A549 (cell line): ENCODE results near the gene ST6GALNAC4. TPM values are rescaled to one million over a fixed set of nuclear protein-coding genes. Genes with fewer than 3 reads are reported as not detected.

Experiments
- ATAC-seq, 2 experiments: fragments of 200-7000 bp in 1 of 2; fragments of >200 bp in 1 of 2; cut with Nextera tagmentation in 1 of 2; cut with Tn5 transposase in 1 of 2; 3 replicates each; pipeline versions ENCODE4 v1.8.0 to v1.9.1; 2018 to 2020; ENCODE audit warnings: mild to moderate bottlenecking in 1 of 2, moderate library complexity in 1 of 2
- CTCF ChIA-PET: fragments of 300-600 bp; sonication (Branson Sonifier 250); formaldehyde crosslinking; extraction: SDS; loops from one replicate; lab custom pipeline; 2021; ENCODE audit warnings: antibody characterized with exemption, inconsistent platforms; lab: Yijun Ruan, JAX
- POLR2A ChIA-PET: fragments of 350-600 bp; formaldehyde crosslinking; extraction: SDS; loops from one replicate; lab custom pipeline; 2021; ENCODE audit warnings: antibody characterized with exemption, inconsistent platforms; lab: Yijun Ruan, JAX
- DNase-seq, 2 experiments: peaks; one replicate each; pipeline versions ENCODE4 v3.0.0 to v3.0.0-alpha.2; 2011 to 2016; ENCODE audit warnings: low read depth in 1 of 2, low spot score in 1 of 2
- FAIRE-seq: peaks from 2 replicates; lab custom pipeline; 2011; peaks lifted over from hg19 to GRCh38; lab: Jason Lieb, UNC
- H3K27ac ChIP-seq, 2 experiments: fragments of >200 bp; sonication (Bioruptor Twin); formaldehyde crosslinking; 3 replicates each; pipeline ENCODE4 v1.5.1; 2016 to 2017
- H3K4me1 ChIP-seq: fragments of >200 bp; sonication (Bioruptor Twin); formaldehyde crosslinking; 3 replicates; pipeline ENCODE4 v1.6.1; 2016
- H3K4me2 ChIP-seq: fragments of >200 bp; sonication (Bioruptor Twin); formaldehyde crosslinking; 3 replicates; pipeline ENCODE4 v1.6.1; 2016
- H3K4me3 ChIP-seq: fragments of >200 bp; sonication (Bioruptor Twin); formaldehyde crosslinking; 3 replicates; pipeline ENCODE4 v1.5.1; 2016
- H3K9me3 ChIP-seq: fragments of >200 bp; sonication (Bioruptor Twin); formaldehyde crosslinking; 3 replicates; pipeline ENCODE4 v1.6.1; 2016
- BHLHE40 ChIP-seq: IDR thresholded peaks from 2 replicates; pipeline ENCODE4 v1.6.1; 2012; ENCODE audit warnings: low read depth, low read length, inconsistent platforms
- EHF ChIP-seq: fragments of 250-450 bp; sonication (Bioruptor Pico); IDR thresholded peaks from 2 replicates; pipeline ENCODE4 v1.5.0; 2020; ENCODE audit warnings: mild to moderate bottlenecking
- ESRRA ChIP-seq: fragments of 150-350 bp; IDR thresholded peaks from 2 replicates; pipeline ENCODE4 v1.6.1; 2014; ENCODE audit warnings: mild to moderate bottlenecking, low read length, borderline replicate concordance
- FOSB ChIP-seq: fragments of 250-450 bp; sonication (Bioruptor Pico); IDR thresholded peaks from 2 replicates; pipeline ENCODE4 v1.5.0; 2020; ENCODE audit warnings: mild to moderate bottlenecking, moderate library complexity
- FOXS1 ChIP-seq: fragments of 250-450 bp; sonication (Bioruptor Pico); IDR thresholded peaks from 2 replicates; pipeline ENCODE4 v1.5.0; 2020; ENCODE audit warnings: mild to moderate bottlenecking, moderate library complexity
- GATA3 ChIP-seq: IDR thresholded peaks from 2 replicates; pipeline ENCODE4 v1.6.1; 2012; ENCODE audit warnings: borderline replicate concordance
- HDAC2 ChIP-seq: fragments of 200-600 bp; sonication (generic); IDR thresholded peaks from 2 replicates; pipeline ENCODE4 v1.6.1; 2016
- JUNB ChIP-seq: fragments of >200 bp; sonication (Bioruptor Twin); formaldehyde crosslinking; IDR thresholded peaks from 2 replicates; pipeline ENCODE4 v1.6.1; 2016
- MAFK ChIP-seq: fragments of 450-650 bp; IDR thresholded peaks from 2 replicates; pipeline ENCODE4 v1.6.1; 2014; ENCODE audit not compliant: partially characterized antibody
- MAZ ChIP-seq: fragments of 150-350 bp; IDR thresholded peaks from 2 replicates; pipeline ENCODE4 v1.6.1; 2014; ENCODE audit warnings: antibody characterized with exemption, low read depth, low read length, borderline replicate concordance
- PHF8 ChIP-seq: fragments of 200-600 bp; sonication (generic); IDR thresholded peaks from 2 replicates; pipeline ENCODE4 v1.6.1; 2016; ENCODE audit warnings: low read depth, mild to moderate bottlenecking, antibody characterized with exemption, moderate library complexity, borderline replicate concordance
- REST ChIP-seq: fragments of 200-600 bp; sonication (generic); IDR thresholded peaks from 2 replicates; pipeline ENCODE4 v1.6.1; 2016; ENCODE audit warnings: antibody characterized with exemption, mild to moderate bottlenecking, moderate library complexity
- RFX5 ChIP-seq: fragments of 450-650 bp; IDR thresholded peaks from 2 replicates; pipeline ENCODE4 v1.7.1; 2014; ENCODE audit warnings: antibody characterized with exemption, mild to moderate bottlenecking, moderate library complexity
- TP53 ChIP-seq: fragments of 250-450 bp; sonication (Bioruptor Pico); IDR thresholded peaks from 2 replicates; pipeline ENCODE4 v1.5.0; 2021; ENCODE audit warnings: mild to moderate bottlenecking, moderate library complexity
- WGBS: methylation state at CpG from one replicate; pipeline ENCODE4 v1.1.6; 2017; ENCODE audit errors: missing lambda C conversion rate; 5-methylcytosine and 5-hydroxymethylcytosine counted together
- polyA plus RNA-seq, 4 experiments: library from polyadenylated mRNA; depleted of rRNA in 3 of 4; stranded (reverse); fragments of >200 nt; fragmentation: RNase III in 1 of 4; extraction: RNeasy Plus Mini Kit Qiagen cat#74134 plus additional on column Dnase treatment in 1 of 4; gene quantifications; 2 replicates in 3 of 4; 3 replicates in 1 of 4; pipeline ENCODE4 v1.2.3, GENCODE V29; 2011 to 2017
- TF ChIP-seq, protein P1 (sequence below): IDR thresholded peaks from 2 replicates; pipeline ENCODE4 v1.6.1; 2012

The ST6GALNAC4 gene
- polyA plus RNA-seq, 2 of the 4 experiments (the other 2 are of a cell fraction): 11.0 to 24.8 TPM

GRCh38 chr9:127897193-127897692 lies 19.6 kb downstream of the ST6GALNAC4 start:
- peaks cover 23% of the 10 kb centered on the region for H3K9me3 ChIP-seq
- peak; percentile 47 to 69 for DNase-seq
- no peak for TF ChIP-seq PHF8
- TF ChIP-seq MAFK: no peak
- TF ChIP-seq, protein P1, sequence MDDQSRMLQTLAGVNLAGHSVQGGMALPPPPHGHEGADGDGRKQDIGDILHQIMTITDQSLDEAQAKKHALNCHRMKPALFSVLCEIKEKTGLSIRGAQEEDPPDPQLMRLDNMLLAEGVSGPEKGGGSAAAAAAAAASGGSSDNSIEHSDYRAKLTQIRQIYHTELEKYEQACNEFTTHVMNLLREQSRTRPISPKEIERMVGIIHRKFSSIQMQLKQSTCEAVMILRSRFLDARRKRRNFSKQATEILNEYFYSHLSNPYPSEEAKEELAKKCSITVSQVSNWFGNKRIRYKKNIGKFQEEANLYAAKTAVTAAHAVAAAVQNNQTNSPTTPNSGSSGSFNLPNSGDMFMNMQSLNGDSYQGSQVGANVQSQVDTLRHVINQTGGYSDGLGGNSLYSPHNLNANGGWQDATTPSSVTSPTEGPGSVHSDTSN: no peak
- TF ChIP-seq JUNB: no peak
- no peak for TF ChIP-seq BHLHE40
- TF ChIP-seq RFX5: no peak
- TF ChIP-seq EHF (CRISPR knock-in tag): no peak
- no peak for TF ChIP-seq REST
- TF ChIP-seq, all 56 proteins: peak for 0
- POLR2A ChIA-PET: no interaction called here
- Histone ChIP-seq H3K4me3 (no peak overlapping the region), H3K27ac (no peak overlapping the region), H3K4me1 (peaks cover 20% of the 10 kb centered on the region), H3K4me2 (peak overlapping the region; percentile 30; the same call in 2 of the 3 replicates)
- CTCF ChIA-PET: interaction anchor here (0.7 to 4.3 kb wide), 5 partner anchors 20 to 163 kb away, joined by 3 to 27 read pairs (median 5); partner anchors contain the start of gene TOR2A
- FAIRE-seq (no peak), ATAC-seq (peak; percentile 25 to 61; a peak in 4 of 6 replicates)
- 72% methylated on average over 11 of the region's 19 CpGs for WGBS

DNA sequence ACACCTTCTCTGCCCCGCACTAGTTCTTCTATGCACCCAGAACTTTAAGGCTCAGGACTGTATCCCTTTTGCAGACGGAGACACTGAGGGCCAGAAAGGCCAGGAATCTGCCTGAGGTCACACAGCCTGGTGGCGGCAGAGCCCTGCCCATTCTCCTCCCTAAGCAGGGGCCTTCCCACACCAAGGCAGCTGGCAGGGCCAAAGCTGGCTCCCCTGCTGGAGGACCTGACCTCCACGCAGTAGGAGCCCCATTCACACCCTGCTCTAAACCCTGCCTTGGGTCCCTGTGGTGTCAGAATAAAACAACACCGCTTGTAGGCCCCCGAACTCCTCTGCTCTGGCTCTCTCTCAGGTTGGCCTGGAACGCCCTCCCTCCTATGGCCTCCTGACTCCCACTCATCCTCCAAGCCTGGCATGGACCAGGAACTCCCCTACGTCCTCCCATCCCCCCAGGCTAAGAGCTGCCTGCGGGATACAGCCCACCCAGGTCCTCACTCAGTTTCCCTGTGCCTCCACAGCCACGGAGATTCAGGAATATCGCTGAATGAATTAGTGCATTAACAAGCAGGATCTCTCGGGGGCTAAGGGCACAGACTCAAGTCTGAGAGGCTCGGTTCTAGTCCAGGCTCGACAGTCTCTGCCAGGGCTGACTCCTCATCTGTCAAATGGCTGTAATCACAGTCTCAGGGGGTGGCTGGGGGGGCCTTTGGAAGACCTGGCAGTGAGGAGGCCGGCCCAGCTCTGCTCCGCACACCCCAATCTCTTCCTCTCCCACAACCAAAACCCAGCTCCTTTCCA lies 20.2 kb downstream of the ST6GALNAC4 start:
- peaks cover 20% of the 10 kb centered on the region for H3K4me1 ChIP-seq
- TF ChIP-seq REST (no peak), FOSB (CRISPR knock-in tag) (no peak), TP53 (no peak), ESRRA (no peak), HDAC2 (no peak), GATA3 (no peak), MAZ (no peak), FOXS1 (CRISPR knock-in tag) (no peak)
- H3K4me2 ChIP-seq: 0 out of 3 replicates have a peak overlapping the region, but pooled peaks have one; percentile 30
- no peak overlapping the region for H3K4me3 ChIP-seq
- H3K9me3 ChIP-seq: peaks cover 23% of the 10 kb centered on the region
- DNase-seq (no peak), FAIRE-seq (no peak), ATAC-seq (no peak)
- ChIA-PET POLR2A (interaction anchor here (0.9 kb wide), 1 partner anchor 20 kb away, joined by 3 read pairs; the partner anchor contains the start of gene ST6GALNAC4), CTCF (interaction anchor here (0.7 to 4.3 kb wide), 8 partner anchors 8 to 162 kb away, joined by 3 to 27 read pairs (median 4); partner anchors contain the start of gene TOR2A)
- H3K27ac ChIP-seq: no peak overlapping the region
- WGBS: 89% methylated on average over 16 of the region's 16 CpGs
